HUES48 (cell line): ENCODE measurements around the gene HACD1.

Experiments
- H3K27ac ChIP-seq: one replicate; pipeline ENCODE4 v1.7.0; 2013; ENCODE audit warnings: low read depth, low read length, inconsistent platforms
- H3K27me3 ChIP-seq: 2 replicates; pipeline ENCODE4 v1.6.1; 2013; ENCODE audit warnings: mild to moderate bottlenecking, low read length; ENCODE audit not compliant: control insufficient read depth, insufficient read depth
- H3K36me3 ChIP-seq: 2 replicates; pipeline ENCODE4 v1.6.1; 2013; ENCODE audit warnings: low read length; ENCODE audit not compliant: control insufficient read depth, insufficient read depth
- H3K4me1 ChIP-seq: 2 replicates; pipeline ENCODE4 v1.6.1; 2013; ENCODE audit warnings: mild to moderate bottlenecking, low read length; ENCODE audit not compliant: control insufficient read depth, insufficient read depth
- H3K4me3 ChIP-seq: 2 replicates; pipeline ENCODE4 v1.5.1; 2013; ENCODE audit warnings: mild to moderate bottlenecking, low read depth, low read length
- H3K9ac ChIP-seq: 2 replicates; pipeline ENCODE4 v1.6.1; 2013; ENCODE audit warnings: mild to moderate bottlenecking, low read depth, low read length, moderate library complexity
- H3K9me3 ChIP-seq: 2 replicates; pipeline ENCODE4 v1.6.1; 2013; ENCODE audit warnings: low read length; ENCODE audit not compliant: control insufficient read depth, insufficient read depth

The HACD1 gene, protein sequence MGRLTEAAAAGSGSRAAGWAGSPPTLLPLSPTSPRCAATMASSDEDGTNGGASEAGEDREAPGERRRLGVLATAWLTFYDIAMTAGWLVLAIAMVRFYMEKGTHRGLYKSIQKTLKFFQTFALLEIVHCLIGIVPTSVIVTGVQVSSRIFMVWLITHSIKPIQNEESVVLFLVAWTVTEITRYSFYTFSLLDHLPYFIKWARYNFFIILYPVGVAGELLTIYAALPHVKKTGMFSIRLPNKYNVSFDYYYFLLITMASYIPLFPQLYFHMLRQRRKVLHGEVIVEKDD

DNA sequence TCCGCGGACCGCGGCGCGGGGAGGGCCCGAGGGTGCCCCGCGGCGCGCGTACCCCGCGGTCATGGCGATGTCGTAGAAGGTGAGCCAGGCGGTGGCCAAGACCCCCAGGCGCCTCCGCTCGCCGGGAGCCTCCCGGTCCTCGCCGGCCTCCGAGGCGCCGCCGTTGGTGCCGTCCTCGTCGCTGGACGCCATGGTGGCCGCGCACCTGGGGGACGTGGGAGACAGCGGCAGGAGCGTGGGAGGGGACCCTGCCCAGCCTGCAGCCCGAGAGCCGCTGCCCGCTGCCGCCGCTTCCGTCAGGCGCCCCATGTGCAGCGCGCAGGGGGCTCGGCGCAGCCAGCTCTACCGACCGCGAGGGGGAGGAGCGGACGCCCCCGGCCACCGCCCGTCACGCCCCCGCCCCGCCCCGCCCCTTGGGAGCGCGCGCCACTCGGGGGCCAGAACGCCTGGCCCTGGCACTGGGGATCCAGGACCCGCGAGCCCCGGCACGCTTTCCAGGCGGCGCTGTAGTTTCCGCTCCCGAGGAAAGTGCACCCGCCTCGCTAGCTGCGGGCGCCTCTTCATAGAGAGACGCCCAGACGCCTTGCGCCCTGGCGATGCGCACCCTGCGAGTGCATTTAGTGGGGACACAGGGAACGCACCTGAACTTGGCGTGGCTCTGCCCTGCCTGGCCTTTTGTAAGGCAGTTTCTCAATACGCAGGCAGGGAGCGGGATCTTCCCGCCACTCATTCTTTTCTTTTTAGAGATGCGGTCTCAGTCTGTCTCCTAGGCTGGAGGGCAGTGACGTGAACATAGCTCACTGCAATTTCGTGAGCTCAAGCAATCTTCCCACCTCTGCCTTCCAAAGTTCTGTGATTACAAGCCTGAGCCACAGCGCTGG is at the start of gene HACD1:
Gene HACD1 (minus strand): TSS at position 344 of the 881 bp plus-strand sequence. CDS start 35 bp downstream, at position 309.
- Histone ChIP-seq H3K4me3 (peak within 1 kb of the TSS; percentile 78), H3K4me1 (no peaks in the 10 kb centered on the region), H3K9ac (peak within 1 kb of the TSS; percentile 92), H3K36me3 (peaks cover 3% of the 10 kb centered on the region; the same call in 1 of the 2 replicates), H3K9me3 (no peaks in the 10 kb centered on the region), H3K27ac (peak within 1 kb of the TSS; percentile 81), H3K27me3 (no peaks in the 10 kb centered on the region)

DNA sequence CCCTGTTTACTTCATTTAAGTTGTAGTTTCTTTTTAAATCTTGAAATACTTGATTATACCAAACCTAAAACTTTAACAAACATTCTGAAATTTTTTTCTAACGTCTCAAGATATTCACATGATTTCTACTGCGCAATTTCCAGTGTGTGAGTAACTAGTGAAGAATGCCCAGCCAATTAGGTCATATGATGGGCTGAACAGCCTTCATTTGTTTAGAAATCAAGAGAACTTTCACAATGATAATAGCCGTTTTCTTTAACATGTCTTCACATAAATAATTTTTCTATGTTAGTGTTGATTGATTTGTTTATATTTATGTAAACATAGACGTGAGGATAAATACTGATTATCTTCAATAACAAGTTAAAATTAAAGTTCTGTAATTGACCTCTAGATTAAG is 48.6 kb upstream of the HACD1 start:
- Histone ChIP-seq H3K36me3 (peaks cover 19% of the 10 kb centered on the region), H3K27ac (no peak overlapping the region), H3K4me3 (no peak overlapping the region), H3K27me3 (no peaks in the 10 kb centered on the region), H3K9ac (no peak overlapping the region), H3K4me1 (peaks cover 39% of the 10 kb centered on the region), H3K9me3 (no peaks in the 10 kb centered on the region)

DNA sequence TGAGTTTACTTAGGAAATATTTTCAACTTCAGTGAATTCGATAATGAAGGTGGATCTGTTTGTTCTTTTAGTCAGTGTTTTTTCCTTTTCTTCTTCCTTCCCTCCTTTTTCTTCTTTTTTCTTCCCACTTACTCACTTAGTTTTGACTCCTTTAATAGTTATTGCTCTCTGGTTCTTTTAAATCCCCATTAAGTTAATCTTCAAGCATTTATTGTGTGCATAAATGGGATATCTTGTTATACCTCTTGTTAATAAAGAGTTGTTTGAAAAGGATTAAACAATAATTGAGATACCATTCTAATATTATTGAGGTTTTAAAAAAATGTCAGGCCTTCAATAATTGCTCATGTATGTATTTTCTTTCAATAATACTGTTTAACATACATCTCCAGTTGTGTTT is 46.3 kb upstream of the HACD1 start:
- no peak overlapping the region for H3K9ac ChIP-seq

DNA sequence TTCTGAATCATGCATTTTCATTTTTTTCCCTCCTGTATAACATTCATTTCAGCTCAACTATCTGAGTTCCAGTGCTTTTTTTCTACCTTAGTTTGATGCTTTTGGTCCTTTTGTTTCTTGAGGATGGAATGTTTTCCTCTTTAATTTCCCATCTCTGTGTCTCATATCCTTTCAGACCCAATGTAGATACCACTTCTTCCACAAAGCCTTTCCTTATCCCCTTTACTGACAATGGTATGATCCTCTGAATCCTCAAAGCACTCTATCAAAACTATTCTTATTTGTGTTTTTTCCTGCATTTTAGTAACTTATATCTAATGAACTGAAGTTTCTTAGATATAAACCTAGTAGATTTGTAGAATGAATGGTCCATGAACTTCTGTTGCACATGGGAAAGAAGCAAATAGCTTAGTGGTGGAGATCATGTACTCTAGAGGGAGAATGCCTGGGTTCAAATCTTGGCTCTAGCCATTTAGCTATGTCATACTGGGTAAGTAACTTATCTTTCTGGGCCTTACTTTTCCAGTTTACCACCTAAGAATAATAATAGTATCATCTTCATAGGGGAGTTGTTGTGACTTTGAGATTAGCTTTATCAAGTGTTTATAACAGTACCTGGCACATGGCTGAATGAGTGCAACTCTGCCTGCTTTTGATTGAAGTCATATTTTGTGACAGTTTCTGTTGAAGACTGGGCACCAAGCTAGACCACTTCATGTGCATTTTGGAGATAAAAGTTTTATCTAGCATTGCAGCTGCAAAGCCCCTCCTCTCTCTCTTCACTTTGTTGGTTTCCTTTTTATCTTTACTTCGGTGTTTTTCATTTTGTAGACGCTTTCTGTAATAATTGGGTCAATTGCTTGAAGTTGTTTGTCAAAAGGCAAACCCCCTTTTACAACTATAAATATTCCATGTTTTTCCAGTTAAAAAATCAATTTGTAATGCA is 45.3 kb upstream of the HACD1 start:
- Histone ChIP-seq H3K27me3 (no peaks in the 10 kb centered on the region), H3K27ac (no peak overlapping the region), H3K4me1 (peaks cover 21% of the 10 kb centered on the region; the same call in 1 of the 2 replicates), H3K9ac (no peak overlapping the region), H3K36me3 (peaks cover 19% of the 10 kb centered on the region), H3K9me3 (peaks cover 3% of the 10 kb centered on the region; the same call in 1 of the 2 replicates), H3K4me3 (no peak overlapping the region)

More for the DNA sequence above, 46.3 kb upstream of the HACD1 start:
- Histone ChIP-seq H3K4me3 (no peak overlapping the region), H3K9me3 (no peaks in the 10 kb centered on the region), H3K27ac (no peak overlapping the region), H3K27me3 (no peaks in the 10 kb centered on the region), H3K4me1 (peaks cover 24% of the 10 kb centered on the region), H3K36me3 (peaks cover 19% of the 10 kb centered on the region)

DNA sequence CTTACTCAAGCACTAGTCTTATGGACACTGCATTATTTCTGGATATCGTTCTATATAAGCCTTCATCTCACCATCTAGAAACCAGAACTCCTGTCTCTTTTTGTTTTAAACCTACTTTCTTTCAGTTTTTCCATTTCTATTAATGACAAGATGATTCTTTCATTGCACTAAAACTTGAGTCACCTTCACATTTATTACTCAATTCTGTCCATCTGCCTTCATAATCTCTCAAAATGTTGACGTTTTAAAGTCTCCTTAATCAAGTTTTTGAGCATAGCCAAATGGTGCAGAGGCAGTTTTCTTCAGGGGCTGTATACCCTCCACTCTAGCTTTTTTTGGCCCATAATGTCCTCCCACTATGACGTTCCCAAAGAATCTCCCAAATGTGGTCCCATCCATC is 44.3 kb upstream of the HACD1 start:
- H3K9me3 ChIP-seq: peaks cover 4% of the 10 kb centered on the region; the same call in 1 of the 2 replicates
- H3K36me3 ChIP-seq: peaks cover 19% of the 10 kb centered on the region
- no peak overlapping the region for H3K27ac ChIP-seq
- peaks cover 21% of the 10 kb centered on the region; the same call in 1 of the 2 replicates for H3K4me1 ChIP-seq
- no peak overlapping the region for H3K4me3 ChIP-seq
- H3K9ac ChIP-seq: no peak overlapping the region
- H3K27me3 ChIP-seq: no peaks in the 10 kb centered on the region

DNA sequence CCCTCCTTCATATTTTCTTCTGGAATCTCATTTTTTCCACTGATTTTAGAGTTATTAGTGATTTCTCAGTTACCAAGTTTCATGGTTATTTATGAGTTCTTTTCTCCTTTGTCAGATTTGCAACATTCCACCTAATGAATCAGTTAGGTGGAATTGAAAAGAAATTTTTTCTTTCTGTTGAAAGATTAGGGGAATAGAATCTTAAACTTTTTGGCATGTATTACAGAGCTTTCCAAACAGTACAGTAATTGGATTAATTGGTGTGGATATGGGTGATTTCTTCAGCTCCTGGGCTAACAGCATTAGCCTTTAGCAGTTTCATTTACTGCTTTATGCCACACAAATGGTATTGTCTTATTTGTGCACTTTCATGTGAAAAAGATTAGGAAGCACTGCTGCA is 43.7 kb upstream of the HACD1 start:
- Histone ChIP-seq H3K4me1 (peaks cover 18% of the 10 kb centered on the region; the same call in 1 of the 2 replicates), H3K9me3 (peaks cover 8% of the 10 kb centered on the region), H3K27me3 (no peaks in the 10 kb centered on the region), H3K9ac (no peak overlapping the region), H3K4me3 (no peak overlapping the region), H3K36me3 (peaks cover 19% of the 10 kb centered on the region), H3K27ac (no peak overlapping the region)

DNA sequence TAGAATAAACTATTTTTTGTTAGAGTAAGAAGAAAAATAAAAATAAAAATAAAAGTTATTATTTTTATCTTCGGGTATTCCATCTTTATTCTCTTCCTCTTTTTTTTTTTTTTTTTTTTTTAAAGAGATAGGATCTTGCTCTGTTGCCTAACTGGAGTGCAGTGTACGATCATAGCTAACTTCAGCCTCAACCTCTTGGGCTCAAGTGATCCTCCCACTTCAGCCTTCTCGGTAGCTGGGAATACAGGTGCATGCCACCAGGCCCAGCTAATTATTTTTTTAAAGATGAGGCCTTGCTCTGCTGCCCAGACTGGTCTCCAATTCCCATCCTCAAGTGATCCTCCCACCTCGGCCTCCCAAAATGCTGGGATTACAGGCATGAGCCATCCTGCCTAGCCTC is 42.2 kb upstream of the HACD1 start:
- Histone ChIP-seq H3K4me1 (peaks cover 8% of the 10 kb centered on the region; the same call in 1 of the 2 replicates), H3K27me3 (no peaks in the 10 kb centered on the region), H3K4me3 (no peak overlapping the region), H3K9me3 (peaks cover 8% of the 10 kb centered on the region), H3K27ac (no peak overlapping the region), H3K9ac (no peak overlapping the region), H3K36me3 (peaks cover 19% of the 10 kb centered on the region)

DNA sequence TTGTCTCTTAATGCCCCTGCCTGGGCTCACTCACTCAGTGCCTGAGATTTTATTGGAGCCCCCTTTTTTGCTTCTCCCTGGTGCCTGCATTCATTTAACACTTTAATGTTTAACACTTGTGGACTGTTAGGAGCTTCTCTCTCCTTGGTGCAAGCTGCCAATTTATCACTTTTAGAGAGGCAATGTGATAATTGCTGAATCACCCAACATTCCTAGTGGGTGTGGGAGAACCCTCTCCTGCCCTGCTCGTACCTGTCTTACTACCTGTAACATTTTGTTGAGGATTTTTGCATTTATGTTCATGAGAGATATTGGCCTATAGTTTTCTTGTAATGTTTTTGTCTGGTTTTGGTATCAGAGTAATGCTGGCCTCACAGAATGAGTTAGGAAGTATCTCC is 39.9 kb upstream of the HACD1 start:
- H3K36me3 ChIP-seq: peaks cover 20% of the 10 kb centered on the region
- peaks cover 20% of the 10 kb centered on the region for H3K9me3 ChIP-seq
- peaks cover 7% of the 10 kb centered on the region; the same call in 1 of the 2 replicates for H3K4me1 ChIP-seq
- H3K9ac ChIP-seq: no peak overlapping the region
- no peaks in the 10 kb centered on the region for H3K27me3 ChIP-seq
- no peak overlapping the region for H3K4me3 ChIP-seq
- no peak overlapping the region for H3K27ac ChIP-seq

DNA sequence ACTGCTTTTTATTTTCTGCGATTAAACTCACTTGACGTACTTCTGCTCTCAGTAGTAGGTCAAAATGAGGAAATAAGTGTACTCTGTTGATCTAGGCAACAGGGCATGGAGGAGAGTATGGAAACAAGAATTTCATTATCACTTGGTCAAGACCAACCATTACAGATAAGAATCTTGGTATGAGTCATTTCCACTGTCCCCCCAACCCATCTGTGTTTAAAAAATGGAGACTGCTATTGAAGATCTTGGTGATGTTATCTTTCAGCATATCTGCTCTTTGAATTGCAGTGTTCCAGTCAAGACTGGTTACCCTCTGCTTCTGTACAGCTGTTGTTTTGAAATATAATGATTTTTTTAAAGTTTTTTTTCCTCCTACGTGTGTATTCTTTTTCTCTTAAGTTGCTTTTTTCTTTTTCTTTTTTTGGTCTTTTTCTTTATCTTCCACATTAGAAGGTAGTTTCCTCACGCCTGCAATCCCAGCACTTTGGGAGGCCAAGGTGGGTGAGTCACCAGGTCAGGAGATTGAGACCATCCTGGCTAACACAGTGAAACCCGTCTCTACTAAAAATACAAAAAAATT is 38.5 kb upstream of the HACD1 start:
- Histone ChIP-seq H3K27me3 (no peaks in the 10 kb centered on the region), H3K36me3 (peaks cover 7% of the 10 kb centered on the region), H3K27ac (no peak overlapping the region), H3K9me3 (peaks cover 20% of the 10 kb centered on the region), H3K4me1 (peaks cover 19% of the 10 kb centered on the region), H3K4me3 (no peak overlapping the region), H3K9ac (no peak overlapping the region)

DNA sequence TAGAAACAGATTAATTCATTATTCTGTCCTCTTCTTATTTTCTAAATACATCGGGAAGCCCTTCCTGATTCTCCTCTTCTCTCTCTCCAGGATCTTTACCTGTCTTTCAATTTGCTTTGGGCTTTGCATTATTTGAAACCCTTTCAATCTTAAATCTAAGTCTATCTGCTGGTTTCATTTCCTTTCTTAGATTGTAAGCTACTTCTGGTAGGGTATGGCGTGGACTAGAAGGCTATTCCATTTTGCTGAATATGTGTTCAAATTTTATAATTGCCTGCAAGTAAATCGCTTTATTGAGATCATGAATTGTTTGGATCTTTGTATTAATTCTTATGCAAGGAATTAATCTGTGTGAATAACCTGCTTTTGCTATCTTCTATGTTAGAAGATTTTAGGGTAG is 37.8 kb upstream of the HACD1 start:
- H3K4me3 ChIP-seq: no peak overlapping the region
- no peaks in the 10 kb centered on the region for H3K27me3 ChIP-seq

More for the DNA sequence above, 37.8 kb upstream of the HACD1 start:
- H3K27ac ChIP-seq: no peak overlapping the region
- H3K9me3 ChIP-seq: peaks cover 20% of the 10 kb centered on the region
- peaks cover 19% of the 10 kb centered on the region for H3K4me1 ChIP-seq
- peaks cover 7% of the 10 kb centered on the region for H3K36me3 ChIP-seq
- H3K9ac ChIP-seq: no peak overlapping the region
